H54 (cell line): ENCODE results near the gene CTPS2.
"Not testable (repeated sequence)": the region's sequence is repeated elsewhere in the genome, so short reads cannot be mapped to it uniquely, and the experiment has no call there.

ENCODE experiments used
- DNase-seq: peaks from one replicate; pipeline ENCODE4 v3.0.0; 2011; ENCODE audit warnings: low spot score, mixed read lengths; ENCODE audit not compliant: insufficient read length
- FAIRE-seq: peaks from 3 replicates; lab custom pipeline; 2011; peaks lifted over from hg19 to GRCh38; lab: Jason Lieb, UNC
- POLR2A ChIP-seq: IDR thresholded peaks from 2 replicates; pipeline ENCODE4 v1.6.1; 2011; ENCODE audit warnings: low read depth, mild to moderate bottlenecking, low read length

CTPS2 gene

DNA sequence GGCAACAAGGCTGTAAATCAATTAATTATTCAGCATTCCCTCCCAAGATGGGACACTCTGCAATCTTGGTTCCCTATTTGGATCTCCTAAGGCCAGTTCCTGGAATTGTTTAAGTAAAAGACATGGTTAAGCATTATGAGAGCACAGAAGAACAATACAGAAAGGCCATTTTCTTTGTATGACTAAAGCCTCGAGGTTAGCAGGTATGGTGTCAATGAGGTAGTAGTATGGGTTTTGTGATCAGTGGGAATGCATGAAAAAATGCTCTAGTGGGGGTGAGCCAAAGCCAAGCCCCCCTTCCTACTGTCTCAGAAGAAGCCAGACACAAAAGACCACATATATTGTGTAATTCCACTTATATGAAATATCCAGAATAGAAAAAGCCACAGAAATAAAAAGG, 124.2 kb downstream of the CTPS2 start:
- DNase-seq, result no peak
- FAIRE-seq, result no peak
- TF ChIP-seq POLR2A, result no peak

DNA sequence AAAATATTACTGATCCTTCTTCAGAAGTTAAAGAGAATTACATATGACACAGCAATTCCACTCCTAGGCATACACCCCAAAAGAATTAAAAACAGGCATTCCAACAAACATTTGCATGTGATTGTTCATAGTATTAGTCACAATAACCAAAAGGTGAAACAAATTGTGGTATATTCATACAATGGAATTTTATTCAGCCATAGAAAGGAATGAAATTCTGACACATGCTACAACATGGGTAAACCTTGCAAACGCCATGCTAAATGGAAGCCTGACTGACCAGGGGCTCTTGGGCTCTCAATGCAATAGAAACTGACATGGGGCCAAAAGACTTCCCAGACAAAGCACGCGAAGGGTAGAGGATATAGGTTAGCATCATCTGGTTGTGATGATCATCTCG, 124.6 kb downstream of the CTPS2 start:
- no peak for TF ChIP-seq POLR2A
- DNase-seq (no peak), FAIRE-seq (no peak)

DNA sequence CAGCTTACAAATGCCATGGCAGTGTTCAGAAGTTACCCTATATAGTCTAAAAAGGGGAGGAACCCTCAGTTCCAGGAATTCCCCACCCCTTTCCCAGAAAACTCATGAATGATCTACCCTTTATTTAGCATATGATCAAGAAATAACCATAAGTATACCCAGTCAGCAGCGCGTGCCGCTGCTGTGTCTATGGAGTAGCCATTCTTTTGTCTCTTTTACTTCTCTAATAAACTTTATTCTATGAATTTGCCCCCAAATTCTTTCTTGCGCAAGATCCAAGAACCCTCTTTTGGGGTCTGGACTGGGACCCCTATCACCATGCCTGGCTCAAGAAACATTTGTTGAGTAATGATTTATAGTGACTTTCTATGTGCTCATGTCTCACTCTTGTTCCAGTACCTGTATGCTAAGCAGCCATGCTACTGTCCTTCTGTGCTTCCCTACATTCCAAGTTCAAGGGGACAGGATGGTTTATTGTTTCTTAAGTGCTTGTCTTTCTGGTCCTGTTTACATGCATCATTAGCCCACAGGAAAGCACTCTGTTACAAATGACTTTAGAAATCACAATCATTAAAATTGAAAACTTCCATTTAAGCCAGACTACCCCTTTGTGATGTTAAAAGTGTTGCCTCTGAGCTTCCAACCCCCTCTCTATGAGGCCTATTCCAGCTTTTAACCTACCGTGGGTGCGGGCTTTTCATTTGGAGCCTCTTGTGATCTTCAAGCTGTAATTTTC, 125.9 kb downstream of the CTPS2 start:
- DNase-seq, result no peak
- no peak for FAIRE-seq
- TF ChIP-seq POLR2A, result no peak

DNA sequence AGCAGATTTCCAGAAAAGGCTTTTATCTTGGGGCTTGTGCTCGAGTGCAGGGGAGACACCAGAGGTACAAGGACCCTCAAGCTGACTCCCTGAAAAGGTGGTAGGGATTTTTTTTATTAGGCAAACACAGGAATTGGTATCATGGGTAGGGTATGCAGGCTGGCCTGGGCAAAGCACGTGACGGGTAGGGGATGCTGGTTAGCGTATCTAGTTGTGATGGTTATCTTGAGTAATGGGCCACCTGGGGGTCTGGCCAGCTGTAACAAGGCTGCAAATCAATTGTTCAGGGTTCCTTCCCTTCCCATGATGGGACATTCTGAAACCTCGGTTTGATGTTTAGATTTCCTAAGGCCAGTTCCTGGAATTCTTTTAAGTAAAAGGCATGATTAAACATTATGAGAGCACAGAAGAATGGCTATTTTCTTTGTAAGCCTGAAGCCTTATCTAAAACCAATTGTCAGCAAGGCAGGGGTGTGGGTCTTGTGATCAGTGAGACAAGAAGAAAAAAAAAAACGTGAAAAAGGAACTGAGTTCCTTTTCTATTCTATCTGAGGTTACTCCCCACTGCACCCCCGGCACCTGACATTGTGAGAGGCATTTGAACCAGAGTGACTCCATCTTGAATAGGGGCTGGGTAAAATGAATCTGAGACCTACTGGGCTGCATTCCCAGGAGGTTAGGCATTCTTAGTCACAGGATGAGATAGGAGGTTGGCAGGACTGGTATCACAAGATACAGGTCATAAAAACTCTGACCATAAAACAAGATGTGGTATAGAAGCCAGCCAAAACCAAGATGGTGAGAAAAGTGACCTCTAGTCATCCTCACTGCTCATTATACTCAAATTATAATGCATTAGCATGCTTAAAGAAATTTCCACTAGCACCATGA, 126.7 kb downstream of the CTPS2 start:
- DNase-seq (no peak), FAIRE-seq (no peak)
- TF ChIP-seq POLR2A, result no peak

- FAIRE-seq, DNase-seq: not testable (repeated sequence)
Measured at GRCh38 chrX:16580004-16580797, 132.3 kb downstream of the CTPS2 start.

DNA sequence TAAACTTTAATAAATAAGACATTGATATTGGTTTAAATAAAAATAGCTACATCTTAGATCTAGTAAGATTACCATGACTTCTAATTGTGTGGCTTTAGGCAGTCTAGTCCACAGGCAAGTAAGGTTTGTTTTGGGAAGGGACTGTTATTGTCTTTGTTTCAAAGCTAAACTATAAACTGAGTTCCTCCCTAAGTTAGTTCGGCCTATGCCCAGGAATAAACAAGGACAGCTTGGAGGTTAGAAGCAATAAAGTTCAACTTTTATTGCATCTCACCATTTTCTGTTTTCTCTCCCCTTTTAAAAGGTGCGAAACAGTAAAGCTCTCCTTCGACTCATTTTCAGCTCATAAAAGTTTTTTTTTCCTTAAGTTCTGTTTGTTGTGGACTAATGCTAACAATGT, 133.0 kb downstream of the CTPS2 start:
- DNase-seq (no peak), FAIRE-seq (no peak)
- TF ChIP-seq POLR2A, result no peak

GRCh38 chrX:16578218-16578617, 134.3 kb downstream of the CTPS2 start:
- DNase-seq (no peak), FAIRE-seq (no peak)
- TF ChIP-seq POLR2A, result no peak

DNA sequence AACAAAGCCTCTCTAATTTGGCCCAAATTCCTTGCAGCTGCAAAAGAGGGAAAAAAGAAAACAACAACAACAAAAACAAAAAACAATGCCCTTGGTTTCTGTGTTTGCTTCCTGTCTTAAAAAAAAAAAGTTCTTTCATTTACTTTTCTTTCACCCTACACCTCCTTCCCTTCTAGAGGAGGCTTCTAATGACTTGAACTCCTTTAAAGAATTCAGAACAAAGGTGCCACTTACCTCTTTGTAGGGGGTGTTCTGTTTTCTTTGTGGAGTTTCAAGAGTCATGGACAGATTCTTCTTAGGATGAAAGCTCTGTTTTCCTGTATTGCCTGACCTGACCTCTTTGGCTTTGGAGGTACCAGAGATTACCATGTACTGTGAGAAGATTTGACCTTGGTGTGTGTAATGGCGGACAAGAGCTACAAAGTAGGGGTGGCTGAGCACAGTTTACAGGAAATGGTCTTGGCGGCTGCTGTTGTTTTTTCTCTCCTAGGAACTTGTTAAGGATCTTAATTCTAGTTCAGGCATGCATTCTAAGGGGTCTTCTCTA, 134.9 kb downstream of the CTPS2 start:
- DNase-seq (no peak), FAIRE-seq (no peak)
- TF ChIP-seq POLR2A, result no peak

- not testable (repeated sequence) for FAIRE-seq, DNase-seq
Measured at GRCh38 chrX:16575388-16575787, 137.1 kb downstream of the CTPS2 start.

GRCh38 chrX:16573781-16574180, 138.7 kb downstream of the CTPS2 start:
- DNase-seq, result peak; percentile 15
- no peak for FAIRE-seq
- no peak for TF ChIP-seq POLR2A

- FAIRE-seq (no peak), DNase-seq (no peak)
- no peak for TF ChIP-seq POLR2A
Measured at GRCh38 chrX:16567681-16568080, 144.8 kb downstream of the CTPS2 start.

GRCh38 chrX:16566571-16566970, 145.9 kb downstream of the CTPS2 start:
- no peak for FAIRE-seq
- DNase-seq, result no peak
- no peak for TF ChIP-seq POLR2A

GRCh38 chrX:16560173-16560572, 152.3 kb downstream of the CTPS2 start:
- no peak for TF ChIP-seq POLR2A
- DNase-seq, result no peak

GRCh38 chrX:16559206-16559619, 153.3 kb downstream of the CTPS2 start:
- DNase-seq, result no peak
- FAIRE-seq, result no peak
- TF ChIP-seq POLR2A, result no peak

More at GRCh38 chrX:16560173-16560572, 152.3 kb downstream of the CTPS2 start:
- FAIRE-seq, result no peak
